Gastrocnemius medialis (tissue), 4 donors: ENCODE results near the gene ST3GAL2. TPM values are rescaled to one million over a fixed set of nuclear protein-coding genes. Genes with fewer than 3 reads are reported as not detected.
"Not testable (repeated sequence)": the region's sequence is repeated elsewhere in the genome, so short reads cannot be mapped to it uniquely, and the experiment has no call there.

Experiments used
- ATAC-seq, 2 donors: fragments of 150-250 bp; one replicate each; pipeline ENCODE4 v1.9.1; 2016
- DNase-seq, 2 donors: peaks; one replicate each; pipeline ENCODE4 v3.0.0-alpha.2; 2019
- H3K27ac ChIP-seq, 4 donors: fragments of 200-600 bp; sonication (generic); 1 replicate in 1 of 4; 2 replicates in 3 of 4; pipeline ENCODE4 v1.5.1; 2016 to 2018; ENCODE audit warnings: mild to moderate bottlenecking in 2 of 4, moderate library complexity in 1 of 4
- H3K27me3 ChIP-seq, 3 donors: fragments of 200-600 bp; sonication (generic) in 2 of 3; 1 replicate in 1 of 3; 2 replicates in 2 of 3; pipeline versions ENCODE4 v1.5.1 to v1.6.0; 2016 to 2019; ENCODE audit warnings: mild to moderate bottlenecking in 1 of 3, moderate library complexity in 1 of 3
- H3K36me3 ChIP-seq, 2 donors: fragments of 200-600 bp; sonication (generic) in 1 of 2; one replicate each; pipeline ENCODE4 v1.5.1; 2017 to 2018
- H3K4me1 ChIP-seq, 2 donors: fragments of 200-600 bp; sonication (generic) in 1 of 2; one replicate each; pipeline ENCODE4 v1.5.1; 2016 to 2017; ENCODE audit warnings: mild to moderate bottlenecking in 2 of 2
- H3K4me3 ChIP-seq, 4 donors: fragments of 200-600 bp; sonication (generic) in 3 of 4; 1 replicate in 1 of 4; 2 replicates in 3 of 4; pipeline ENCODE4 v1.5.1; 2016 to 2019; ENCODE audit warnings: mild to moderate bottlenecking in 2 of 4
- H3K9me3 ChIP-seq, 3 donors: fragments of 200-600 bp; sonication (generic) in 2 of 3; 1 replicate in 1 of 3; 2 replicates in 2 of 3; pipeline ENCODE4 v1.5.1; 2016 to 2019
- POLR2A ChIP-seq, 2 donors: fragments of 450-650 bp; IDR thresholded peaks; one replicate each; pipeline ENCODE4 v1.6.1; 2017; ENCODE audit warnings: antibody characterized with exemption in 2 of 2, mild to moderate bottlenecking in 2 of 2, moderate library complexity in 2 of 2
- in situ Hi-C, 4 donors: fragments of 200-750 bp; cut with MboI; loops; one replicate each; pipeline versions ENCODE4 v1.15.0 to v1.8.0; 2017; ENCODE audit warnings: low sequenced_read_pairs in 4 of 4
- intact Hi-C: fragments of 100-400 bp; cut with DNase I; formaldehyde crosslinking; loops from one replicate; pipeline ENCODE4 v1.15.1; 2023; ENCODE audit warnings: low total_unique reads
- total RNA-seq, 4 donors: library from RNA; depleted of rRNA; stranded (reverse); fragments of >200 nt; gene quantifications; one replicate each; pipeline versions ENCODE4 v1.1.0 to v1.2.3, GENCODE V29; 2016
- TF ChIP-seq, protein P1 (sequence below), 5 experiments: fragments of 450-650 bp in 3 of 5; fragments of 200-600 bp in 2 of 5; sonication (generic) in 2 of 5; IDR thresholded peaks in 4 of 5; conservative IDR thresholded peaks in 1 of 5; 1 replicate in 4 of 5; 2 replicates in 1 of 5; pipeline ENCODE4 v1.5.1; 2016 to 2019; ENCODE audit warnings: antibody characterized with exemption in 5 of 5, mild to moderate bottlenecking in 3 of 5, moderate library complexity in 3 of 5

ST3GAL2 gene
- total RNA-seq, 4 donors from 2014 or later: 12.8 to 27.7 (median 22.1) TPM

DNA sequence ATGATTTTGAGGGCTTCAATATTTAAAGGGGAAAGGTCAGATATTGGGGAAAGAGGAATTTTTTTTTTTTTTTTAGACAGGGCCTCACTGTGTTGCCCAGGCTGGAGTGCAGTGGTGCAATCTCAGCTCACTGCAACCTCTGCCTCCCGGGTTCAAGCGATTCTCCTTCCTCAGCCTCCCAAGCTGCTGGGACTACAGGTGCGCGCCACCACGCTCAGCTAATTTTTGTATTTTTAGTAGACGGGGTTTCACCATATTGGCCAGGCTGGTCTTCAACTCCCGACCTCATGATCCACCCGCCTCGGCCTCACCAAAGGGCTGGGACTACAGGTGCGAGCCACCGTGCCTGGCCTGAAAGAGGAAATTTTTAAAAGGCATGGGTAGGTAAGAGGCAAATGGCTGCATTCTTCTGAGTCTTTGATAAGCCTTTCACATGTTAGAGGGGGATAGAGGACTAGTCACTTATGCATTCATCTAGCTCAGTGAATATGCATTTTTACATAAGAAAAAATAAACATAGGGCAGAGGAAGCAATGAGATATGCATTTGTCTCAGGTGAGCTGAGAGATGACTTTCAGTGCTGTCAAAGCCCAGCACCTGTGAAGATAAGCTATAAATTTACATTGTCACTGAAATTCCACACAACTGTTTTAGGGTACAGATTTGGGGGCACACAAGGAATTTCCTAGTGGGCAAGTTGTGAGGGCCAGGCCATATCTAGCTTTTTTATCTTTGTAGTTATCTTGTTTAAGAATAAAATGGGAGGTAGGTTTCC is 14.4 kb upstream of the ST3GAL2 start:
- H3K9me3 ChIP-seq: no peaks in the 10 kb centered on the region
- TF ChIP-seq, protein P1, sequence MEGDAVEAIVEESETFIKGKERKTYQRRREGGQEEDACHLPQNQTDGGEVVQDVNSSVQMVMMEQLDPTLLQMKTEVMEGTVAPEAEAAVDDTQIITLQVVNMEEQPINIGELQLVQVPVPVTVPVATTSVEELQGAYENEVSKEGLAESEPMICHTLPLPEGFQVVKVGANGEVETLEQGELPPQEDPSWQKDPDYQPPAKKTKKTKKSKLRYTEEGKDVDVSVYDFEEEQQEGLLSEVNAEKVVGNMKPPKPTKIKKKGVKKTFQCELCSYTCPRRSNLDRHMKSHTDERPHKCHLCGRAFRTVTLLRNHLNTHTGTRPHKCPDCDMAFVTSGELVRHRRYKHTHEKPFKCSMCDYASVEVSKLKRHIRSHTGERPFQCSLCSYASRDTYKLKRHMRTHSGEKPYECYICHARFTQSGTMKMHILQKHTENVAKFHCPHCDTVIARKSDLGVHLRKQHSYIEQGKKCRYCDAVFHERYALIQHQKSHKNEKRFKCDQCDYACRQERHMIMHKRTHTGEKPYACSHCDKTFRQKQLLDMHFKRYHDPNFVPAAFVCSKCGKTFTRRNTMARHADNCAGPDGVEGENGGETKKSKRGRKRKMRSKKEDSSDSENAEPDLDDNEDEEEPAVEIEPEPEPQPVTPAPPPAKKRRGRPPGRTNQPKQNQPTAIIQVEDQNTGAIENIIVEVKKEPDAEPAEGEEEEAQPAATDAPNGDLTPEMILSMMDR (IDR thresholded peaks at IDR 0.05 in 4 of 5, conservative IDR thresholded peaks at IDR 0.05 in 1 of 5): no peak
- no peak for TF ChIP-seq POLR2A (IDR thresholded peaks at IDR 0.05)
- in situ Hi-C loops (loop anchor here in 1 of 4 donors (10.0 kb wide), 1 partner anchor 59 kb away; no protein-coding TSS in a partner anchor), intact Hi-C loops (no loop called here)
- peaks cover 12 to 20% of the 10 kb centered on the region in 2 donors for H3K4me1 ChIP-seq
- H3K36me3 ChIP-seq: no peaks in the 10 kb centered on the region
- no peaks in the 10 kb centered on the region for H3K27me3 ChIP-seq
- peak overlapping the region; percentile 92 to 100 (median 96) for H3K27ac ChIP-seq
- peak overlapping the region; percentile 62 to 98 (median 86) for H3K4me3 ChIP-seq
- DNase-seq (no peak), ATAC-seq (no peak)

DNA sequence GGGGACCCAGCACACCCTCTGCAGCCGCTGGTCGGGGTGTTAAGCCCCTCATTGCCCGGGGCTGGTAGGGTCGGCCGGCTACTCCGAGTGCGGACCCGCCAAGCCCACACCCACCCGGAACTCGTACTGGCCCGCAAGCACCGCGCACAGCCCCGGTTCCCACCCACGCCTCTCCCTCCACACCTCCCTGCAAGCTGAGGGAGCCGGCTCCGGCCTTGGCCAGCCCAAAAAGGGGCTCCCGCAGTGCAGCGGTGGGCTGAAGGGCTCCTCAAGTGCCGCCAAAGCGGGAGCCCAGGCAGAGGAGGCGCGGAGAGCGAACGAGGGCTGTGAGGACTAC is 12.1 kb upstream of the ST3GAL2 start:
- DNase-seq, intact Hi-C loops, H3K27me3 ChIP-seq, ATAC-seq, H3K36me3 ChIP-seq, H3K9me3 ChIP-seq, H3K27ac ChIP-seq: not testable (repeated sequence)
- in situ Hi-C loops: loop anchor here in 1 of 4 donors (10.0 kb wide), 1 partner anchor 56 kb away; no protein-coding TSS in a partner anchor
- H3K4me3 ChIP-seq: peak overlapping the region in 1 of 4 donors; percentile 5
- peaks cover 12 to 17% of the 10 kb centered on the region in 2 donors for H3K4me1 ChIP-seq

DNA sequence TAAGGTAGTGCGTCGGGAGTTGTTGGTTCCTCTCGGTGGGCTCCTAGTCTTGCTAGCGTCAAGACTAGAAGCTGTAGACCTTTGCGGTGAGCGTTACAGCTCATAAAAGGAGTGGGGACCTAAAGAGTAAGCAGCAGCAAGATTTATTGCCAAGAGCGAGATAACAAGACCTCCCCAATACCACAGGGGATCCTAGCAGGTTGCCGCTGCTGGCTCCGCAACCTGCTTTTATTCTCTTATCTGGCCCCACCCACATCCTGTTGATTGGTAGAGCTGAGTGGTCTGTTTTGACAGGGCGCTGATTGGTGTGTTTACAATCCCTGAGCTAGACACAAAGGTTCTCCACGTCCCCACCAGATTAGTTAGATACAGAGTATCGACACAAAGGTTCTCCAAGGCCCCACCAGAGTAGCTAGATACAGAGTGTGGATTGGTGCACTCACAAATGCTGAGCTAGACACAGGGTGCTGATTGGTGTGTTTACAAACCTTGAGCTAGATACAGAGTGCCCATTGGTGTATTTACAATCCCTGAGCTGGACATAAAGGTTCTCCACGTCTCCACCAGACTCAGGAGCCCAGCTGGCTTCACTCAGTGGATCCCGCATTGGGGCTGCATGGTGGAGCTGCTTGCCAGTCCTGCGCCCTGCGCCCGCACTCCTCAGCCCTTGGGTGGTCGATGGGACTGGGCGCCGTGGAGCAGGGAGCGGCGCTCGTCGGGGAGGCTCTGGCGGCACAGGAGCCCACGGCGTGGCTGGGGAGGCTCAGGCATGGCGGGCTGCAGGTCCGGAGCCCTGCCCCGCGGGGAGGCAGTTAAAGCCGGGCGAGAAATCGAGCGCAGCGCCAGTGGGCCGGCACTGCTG is 11.5 kb upstream of the ST3GAL2 start:
- ATAC-seq, H3K27ac ChIP-seq, H3K27me3 ChIP-seq, H3K36me3 ChIP-seq, intact Hi-C loops, H3K9me3 ChIP-seq, DNase-seq: not testable (repeated sequence)
- peak overlapping the region in 1 of 4 donors; percentile 5 for H3K4me3 ChIP-seq
- H3K4me1 ChIP-seq: peaks cover 8 to 12% of the 10 kb centered on the region in 2 donors
- in situ Hi-C loops: loop anchor here in 1 of 4 donors (10.0 kb wide), 1 partner anchor 56 kb away; no protein-coding TSS in a partner anchor

DNA sequence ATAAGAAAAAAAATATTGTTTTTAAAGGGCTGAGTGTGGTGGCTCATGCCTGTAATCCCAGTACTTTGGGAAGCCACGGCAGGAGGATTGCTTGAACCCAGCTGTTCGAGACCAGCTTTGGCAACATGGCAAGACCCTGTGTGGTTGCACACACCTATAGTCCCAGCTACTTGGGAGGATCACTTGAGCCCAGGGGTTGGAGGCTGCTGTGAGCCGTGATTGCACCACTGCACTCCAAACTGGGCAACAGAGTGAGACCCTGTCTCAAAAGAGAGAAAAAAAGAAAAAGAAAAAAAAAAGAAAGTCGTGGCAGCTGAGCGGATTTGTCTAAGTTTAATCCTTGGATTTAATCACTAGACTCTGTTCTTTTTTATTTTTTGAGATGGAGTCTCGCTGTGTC is 9.2 kb upstream of the ST3GAL2 start:
- DNase-seq (no peak), ATAC-seq (no peak)
- intact Hi-C loops (no loop called here), in situ Hi-C loops (no loop called here)
- H3K36me3 ChIP-seq: no peaks in the 10 kb centered on the region
- no peak overlapping the region for H3K27ac ChIP-seq
- no peaks in the 10 kb centered on the region for H3K27me3 ChIP-seq
- no peaks in the 10 kb centered on the region for H3K4me1 ChIP-seq
- no peak overlapping the region for H3K4me3 ChIP-seq
- TF ChIP-seq, protein P1 (IDR thresholded peaks at IDR 0.05 in 4 of 5, conservative IDR thresholded peaks at IDR 0.05 in 1 of 5): no peak
- TF ChIP-seq POLR2A (IDR thresholded peaks at IDR 0.05): no peak
- no peaks in the 10 kb centered on the region for H3K9me3 ChIP-seq

DNA sequence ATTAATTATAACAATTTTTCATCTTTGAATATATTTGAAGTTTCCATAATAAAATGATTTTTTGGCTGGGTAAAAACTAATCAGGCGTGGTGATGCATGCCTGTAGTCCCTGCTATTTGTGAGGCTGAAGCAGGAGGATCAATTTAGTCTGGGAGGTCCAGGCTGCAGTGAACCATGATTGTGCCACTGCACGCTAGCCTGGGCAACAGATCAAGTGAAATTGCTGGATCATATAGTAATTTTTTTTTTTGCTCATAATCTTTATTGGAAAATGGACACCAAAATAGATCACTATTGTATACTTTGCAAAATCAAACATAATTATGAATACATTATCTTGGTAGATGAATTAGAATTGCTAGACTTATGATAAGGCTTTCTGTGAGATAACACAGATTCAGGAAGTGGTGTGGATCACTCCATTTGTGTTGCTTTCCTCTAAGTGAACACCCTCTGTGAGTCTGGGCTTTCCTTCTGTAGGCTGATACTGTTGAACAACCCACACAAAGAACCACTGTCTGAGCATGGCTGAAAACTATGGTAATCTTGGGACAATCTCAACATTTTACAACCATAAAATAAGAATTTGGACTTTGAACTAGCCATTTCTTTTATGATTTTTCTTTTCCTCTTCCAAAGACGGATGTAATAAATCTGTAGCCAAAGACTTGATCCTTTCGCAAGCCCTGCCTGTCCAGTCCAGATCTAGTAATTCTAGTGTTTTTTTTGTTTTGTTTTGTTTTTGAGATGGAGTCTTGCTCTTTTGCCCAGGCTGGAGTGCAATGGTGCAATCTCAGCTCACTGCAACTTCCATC is 5.6 kb upstream of the ST3GAL2 start:
- H3K27ac ChIP-seq: no peak overlapping the region
- no peaks in the 10 kb centered on the region for H3K9me3 ChIP-seq
- intact Hi-C loops (no loop called here), in situ Hi-C loops (no loop called here)
- H3K4me1 ChIP-seq: peaks cover 0 to 3% of the 10 kb centered on the region in 2 donors
- TF ChIP-seq, protein P1 (IDR thresholded peaks at IDR 0.05 in 4 of 5, conservative IDR thresholded peaks at IDR 0.05 in 1 of 5): no peak
- TF ChIP-seq POLR2A (IDR thresholded peaks at IDR 0.05): no peak
- H3K36me3 ChIP-seq: no peaks in the 10 kb centered on the region
- DNase-seq (no peak), ATAC-seq (no peak)
- H3K27me3 ChIP-seq: no peaks in the 10 kb centered on the region
- no peak overlapping the region for H3K4me3 ChIP-seq
